IMR-90 (cell line): ENCODE measurements around the gene MCM8. TPM values are rescaled to one million over a fixed set of nuclear protein-coding genes. Genes with fewer than 3 reads are reported as not detected.

Experiments used
- ATAC-seq: fragments of 200-7000 bp; cut with Tn5 transposase; 2 replicates; pipeline ENCODE4 v1.9.1; 2020; ENCODE audit warnings: low read depth, mild to moderate bottlenecking, moderate library complexity
- Bru-seq: library from RNA; stranded (reverse); fragments of 400-500 nt; gene quantifications from one replicate; lab custom pipeline; 2021; lab: Mats Ljungman, UMichigan
- BruChase-seq, 2 experiments: library from RNA; stranded (reverse); fragments of 400-500 nt; gene quantifications; one replicate each; lab custom pipeline; 2021; lab: Mats Ljungman, UMichigan
- BruUV-seq: library from RNA; stranded (reverse); fragments of 400-500 nt; replicated peaks from 2 replicates; lab custom pipeline; 2021; lab: Mats Ljungman, UMichigan
- CTCF ChIA-PET: fragments of 300-600 bp; formaldehyde crosslinking; extraction: SDS; loops from one replicate; lab custom pipeline; 2021; ENCODE audit warnings: antibody characterized with exemption; lab: Yijun Ruan, JAX
- POLR2A ChIA-PET: fragments of 300-600 bp; sonication (Branson Sonifier 250); formaldehyde crosslinking; loops from one replicate; lab custom pipeline; 2022; ENCODE audit warnings: antibody characterized with exemption; ENCODE audit not compliant: unreplicated experiment; lab: Charles Lee
- DNase-seq: peaks from one replicate; pipeline ENCODE4 v3.0.0; 2013
- H2AFZ ChIP-seq: replicated peaks from 2 replicates; pipeline ENCODE3; 2013; ENCODE audit warnings: low read length, mild to moderate bottlenecking; ENCODE audit not compliant: poor library complexity
- H2AK5ac ChIP-seq: 2 replicates; pipeline ENCODE4 v1.6.1; 2013; ENCODE audit warnings: low read depth, low read length, inconsistent platforms
- H2AK9ac ChIP-seq: replicated peaks from 2 replicates; pipeline ENCODE3; 2013; ENCODE audit warnings: mild to moderate bottlenecking, low read depth, low read length, moderate library complexity; ENCODE audit not compliant: poor library complexity
- H2BK120ac ChIP-seq: 2 replicates; pipeline ENCODE4 v1.6.1; 2013; ENCODE audit warnings: low read depth, low read length, inconsistent platforms
- H2BK15ac ChIP-seq: 3 replicates; pipeline ENCODE4 v1.6.1; 2013; ENCODE audit warnings: low read depth, low read length, inconsistent platforms
- H2BK20ac ChIP-seq: 2 replicates; pipeline ENCODE4 v1.6.1; 2013; ENCODE audit warnings: low read depth, mild to moderate bottlenecking, inconsistent platforms, low read length, moderate library complexity
- H2BK5ac ChIP-seq: 2 replicates; pipeline ENCODE4 v1.6.1; 2013; ENCODE audit warnings: mild to moderate bottlenecking, low read depth, low read length, inconsistent platforms; ENCODE audit not compliant: poor library complexity, severe bottlenecking
- H3K14ac ChIP-seq: replicated peaks from 2 replicates; pipeline ENCODE4 v1.6.1; 2013; ENCODE audit warnings: low read depth, low read length, inconsistent platforms
- H3K18ac ChIP-seq: 2 replicates; pipeline ENCODE4 v1.6.1; 2013; ENCODE audit warnings: low read depth, low read length, control low read depth
- H3K23ac ChIP-seq: 2 replicates; pipeline ENCODE4 v1.6.1; 2013; ENCODE audit warnings: low read depth, low read length, inconsistent platforms
- H3K27ac ChIP-seq: 2 replicates; pipeline ENCODE4 v1.5.1; 2013; ENCODE audit warnings: mild to moderate bottlenecking, control low read depth, low read length; ENCODE audit not compliant: insufficient read depth
- H3K27me3 ChIP-seq: 2 replicates; pipeline ENCODE4 v1.6.1; 2013; ENCODE audit warnings: low read length; ENCODE audit not compliant: control insufficient read depth, insufficient read depth
- H3K36me3 ChIP-seq: 2 replicates; pipeline ENCODE4 v1.6.1; 2013; ENCODE audit warnings: low read length, mixed read lengths; ENCODE audit not compliant: control insufficient read depth, insufficient read depth
- H3K4ac ChIP-seq: 2 replicates; pipeline ENCODE4 v1.6.1; 2013; ENCODE audit warnings: low read depth, low read length, inconsistent platforms
- H3K4me1 ChIP-seq: 2 replicates; pipeline ENCODE4 v1.6.1; 2013; ENCODE audit warnings: low read length, mixed read lengths; ENCODE audit not compliant: control insufficient read depth, insufficient read depth
- H3K4me2 ChIP-seq: 2 replicates; pipeline ENCODE4 v1.6.1; 2013; ENCODE audit warnings: low read depth, mild to moderate bottlenecking, control low read depth, low read length, moderate library complexity
- H3K4me3 ChIP-seq: 2 replicates; pipeline ENCODE4 v1.5.1; 2013; ENCODE audit warnings: low read depth, mild to moderate bottlenecking, control low read depth, low read length, moderate library complexity; ENCODE audit not compliant: insufficient read depth
- H3K56ac ChIP-seq: 2 replicates; pipeline ENCODE4 v1.6.1; 2013; ENCODE audit warnings: low read length, inconsistent platforms; ENCODE audit not compliant: insufficient read depth; ENCODE audit errors: extremely low read depth
- H3K79me1 ChIP-seq, 2 experiments: 2 replicates each; pipeline ENCODE4 v1.6.1; 2013; ENCODE audit warnings: low read length in 2 of 2, inconsistent platforms in 1 of 2, low read depth in 1 of 2
- H3K9ac ChIP-seq: 2 replicates; pipeline ENCODE4 v1.6.1; 2013; ENCODE audit warnings: low read depth, low read length, control low read depth
- H3K9me1 ChIP-seq: 2 replicates; pipeline ENCODE4 v1.6.1; 2013; ENCODE audit warnings: low read length, inconsistent platforms; ENCODE audit not compliant: insufficient read depth
- H3K9me3 ChIP-seq: 2 replicates; pipeline ENCODE4 v1.6.1; 2013; ENCODE audit warnings: low read length; ENCODE audit not compliant: control insufficient read depth, insufficient read depth
- H4K20me1 ChIP-seq: 2 replicates; pipeline ENCODE4 v1.6.1; 2013; ENCODE audit warnings: low read length, inconsistent platforms; ENCODE audit not compliant: insufficient read depth
- H4K5ac ChIP-seq: 2 replicates; pipeline ENCODE4 v1.6.1; 2013; ENCODE audit warnings: mild to moderate bottlenecking, low read depth, low read length, control low read depth
- H4K8ac ChIP-seq, 2 experiments: 2 replicates each; pipeline ENCODE4 v1.6.1; 2013; ENCODE audit warnings: low read depth in 2 of 2, low read length in 2 of 2, control low read depth in 1 of 2, inconsistent platforms in 1 of 2
- H4K91ac ChIP-seq: 2 replicates; pipeline ENCODE4 v1.6.1; 2013; ENCODE audit warnings: low read depth, low read length, inconsistent platforms; ENCODE audit not compliant: insufficient read depth
- CEBPB ChIP-seq: IDR thresholded peaks from 2 replicates; pipeline ENCODE4 v1.6.1; 2012; ENCODE audit warnings: low read depth, low read length, improper control_type of control experiment
- CHD1 ChIP-seq: IDR thresholded peaks from 2 replicates; pipeline ENCODE4 v1.6.1; 2012; ENCODE audit warnings: low read depth, low read length, improper control_type of control experiment
- FOS ChIP-seq: fragments of 150-350 bp; IDR thresholded peaks from 2 replicates; pipeline ENCODE4 v1.6.1; 2016; ENCODE audit warnings: low read depth, low read length
- MAZ ChIP-seq: IDR thresholded peaks from 2 replicates; pipeline ENCODE4 v1.6.1; 2012; ENCODE audit warnings: low read depth, mild to moderate bottlenecking, low read length, improper control_type of control experiment, moderate library complexity, borderline replicate concordance
- MXI1 ChIP-seq: IDR thresholded peaks from 2 replicates; pipeline ENCODE4 v1.6.1; 2012; ENCODE audit warnings: low read depth, mild to moderate bottlenecking, low read length, moderate library complexity, borderline replicate concordance
- NFE2L2 ChIP-seq: fragments of 150-350 bp; IDR thresholded peaks from 2 replicates; pipeline ENCODE4 v1.6.1; 2016; ENCODE audit warnings: low read depth, mild to moderate bottlenecking, low read length
- POLR2A ChIP-seq: IDR thresholded peaks from 2 replicates; pipeline ENCODE4 v1.6.1; 2012; ENCODE audit warnings: mild to moderate bottlenecking, low read depth, low read length
- RAD21 ChIP-seq: IDR thresholded peaks from 2 replicates; pipeline ENCODE4 v1.6.1; 2012; ENCODE audit warnings: low read length, improper control_type of control experiment
- RCOR1 ChIP-seq: IDR thresholded peaks from 2 replicates; pipeline ENCODE4 v1.6.1; 2012; ENCODE audit warnings: mild to moderate bottlenecking, low read length, improper control_type of control experiment; ENCODE audit not compliant: insufficient replicate concordance
- RFX5 ChIP-seq: IDR thresholded peaks from 2 replicates; pipeline ENCODE4 v1.8.0; 2012; ENCODE audit warnings: low read depth, mild to moderate bottlenecking, low read length, moderate library complexity
- SMC3 ChIP-seq: fragments of 150-350 bp; IDR thresholded peaks from 2 replicates; pipeline ENCODE4 v1.6.1; 2016; ENCODE audit warnings: low read depth, mild to moderate bottlenecking, antibody characterized with exemption, low read length, moderate library complexity
- USF2 ChIP-seq: fragments of 150-350 bp; IDR thresholded peaks from 2 replicates; pipeline ENCODE4 v1.6.1; 2017; ENCODE audit warnings: mild to moderate bottlenecking, antibody characterized with exemption, low read length, low read depth
- WGBS, 2 experiments: methylation state at CpG; one replicate each; pipeline versions ENCODE4 v1.1.5 to v1.1.7; 2013; ENCODE audit warnings: missing lambda C conversion rate in 2 of 2; ENCODE audit not compliant: insufficient read length in 1 of 2; ENCODE audit errors: extremely low coverage in 2 of 2; 5-methylcytosine and 5-hydroxymethylcytosine counted together
- dilution Hi-C: fragments of 300-500 bp; cut with HindIII; formaldehyde crosslinking; loops from one replicate; pipeline ENCODE4 v1.14.3; 2018; ENCODE audit warnings: low sequenced_read_pairs; ENCODE audit not compliant: unreplicated experiment
- in situ Hi-C: fragments of 300-500 bp; cut with MboI; formaldehyde crosslinking; loops from 3 replicates; pipeline ENCODE4 v1.14.3; 2019; ENCODE audit warnings: low sequenced_read_pairs, inconsistent platforms, mixed read lengths
- intact Hi-C: fragments of 100-400 bp; cut with micrococcal nuclease; formaldehyde crosslinking; loops from 2 replicates; pipeline ENCODE4 v1.10.0; 2022
- long read RNA-seq: library from polyadenylated mRNA; unstranded; transcript quantifications from one replicate; pipeline ENCODE4 v2.0.0, GENCODE V29; 2021; ENCODE audit not compliant: unreplicated experiment
- polyA plus RNA-seq, 3 experiments: library from polyadenylated mRNA; depleted of rRNA; stranded (reverse); fragments of >200 nt; gene quantifications; 2 replicates each; pipeline ENCODE4 v1.2.3, GENCODE V29; 2012; ENCODE audit warnings: low replicate concordance in 1 of 3
- total RNA-seq: library from RNA; depleted of rRNA; stranded (reverse); fragments of >200 nt; gene quantifications from 2 replicates; pipeline ENCODE4 v1.2.3, GENCODE V29; 2012; rRNA removed
- TF ChIP-seq, protein P1 (sequence below): fragments of 150-350 bp; IDR thresholded peaks from 2 replicates; pipeline ENCODE4 v1.6.1; 2016; ENCODE audit warnings: low read depth, mild to moderate bottlenecking, low read length, moderate library complexity, borderline replicate concordance

MCM8 gene
- total RNA-seq = 11.5 and 13.9 TPM in 2 replicates
- 3.1 and 4.2 TPM in 2 replicates for polyA plus RNA-seq (2012; rRNA removed)
- 0.37 and 0.93 TPM in 2 replicates for polyA plus RNA-seq (2012; cell fraction: cytosol; rRNA removed)
- polyA plus RNA-seq (2012; cell fraction: nucleus; rRNA removed; ENCODE audit: low replicate concordance) = 0.54 and 2.5 TPM in 2 replicates
- percentile 58 among the genes with signal in this experiment for Bru-seq, nascent RNA
- BruChase-seq, experiment 1, labeled RNA remaining after a 6-hour chase = percentile 62 among the genes with signal in this experiment
- percentile 57 among the genes with signal in this experiment for BruChase-seq, experiment 2, labeled RNA remaining after a 2-hour chase
- long read RNA-seq, partial matches to known transcripts = 0 of 2 reads
- long read RNA-seq, other reads (novel, unspliced or antisense) = 1 of 2 reads

GRCh38 chr20:5950271-5951031 is at the start of gene MCM8, which contains the start of gene TRMT6:
MCM8 (plus strand) TSS chr20:5950652; CDS start chr20:5952016, 1,364 bp downstream.
TRMT6 (minus strand) TSS chr20:5950533; CDS start chr20:5950405, 128 bp downstream.
- H2BK15ac ChIP-seq = no peak within 1 kb of the TSS
- no TSS peak for BruUV-seq
- no peak for TF ChIP-seq FOS
- TF ChIP-seq CEBPB = 0 out of 2 replicates have a peak, but pooled peaks have one; percentile 14
- TF ChIP-seq SMC3 = no peak
- peak; percentile 62; the same call in 1 of the 2 replicates for TF ChIP-seq MAZ
- TF ChIP-seq POLR2A = peak; percentile 59; the same call in 1 of the 2 replicates
- TF ChIP-seq RFX5 = no peak
- peak; percentile 99 for TF ChIP-seq MXI1
- peak; percentile 91 for TF ChIP-seq USF2
- TF ChIP-seq CHD1 = no peak
- TF ChIP-seq NFE2L2 = no peak
- TF ChIP-seq, protein P1, sequence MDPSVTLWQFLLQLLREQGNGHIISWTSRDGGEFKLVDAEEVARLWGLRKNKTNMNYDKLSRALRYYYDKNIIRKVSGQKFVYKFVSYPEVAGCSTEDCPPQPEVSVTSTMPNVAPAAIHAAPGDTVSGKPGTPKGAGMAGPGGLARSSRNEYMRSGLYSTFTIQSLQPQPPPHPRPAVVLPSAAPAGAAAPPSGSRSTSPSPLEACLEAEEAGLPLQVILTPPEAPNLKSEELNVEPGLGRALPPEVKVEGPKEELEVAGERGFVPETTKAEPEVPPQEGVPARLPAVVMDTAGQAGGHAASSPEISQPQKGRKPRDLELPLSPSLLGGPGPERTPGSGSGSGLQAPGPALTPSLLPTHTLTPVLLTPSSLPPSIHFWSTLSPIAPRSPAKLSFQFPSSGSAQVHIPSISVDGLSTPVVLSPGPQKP = no peak
- no peak for TF ChIP-seq RAD21
- TF ChIP-seq RCOR1 = no peak

More at GRCh38 chr20:5950271-5951031, at the start of gene MCM8, which contains the start of gene TRMT6:
- Histone ChIP-seq H3K4ac (peak within 1 kb of the TSS; percentile 58), H4K5ac (peak within 1 kb of the TSS; percentile 47; the same call in 1 of the 2 replicates), H2AK5ac (no peak within 1 kb of the TSS; the same call in 1 of the 2 replicates), H3K27me3 (no peaks in the 10 kb centered on the region), H2BK20ac (no peak within 1 kb of the TSS), H3K9ac (peak within 1 kb of the TSS; percentile 66), H2BK5ac (peak within 1 kb of the TSS; percentile 6), H4K91ac (peak within 1 kb of the TSS; percentile 50; the same call in 1 of the 2 replicates), H2AK9ac (peak within 1 kb of the TSS; percentile 57), H2AFZ (peak within 1 kb of the TSS; percentile 98), H3K23ac (peak within 1 kb of the TSS; percentile 79; the same call in 1 of the 2 replicates), H3K36me3 (peaks cover 5% of the 10 kb centered on the region; the same call in 1 of the 2 replicates), H3K9me1 (0 out of 2 replicates have a peak, but pooled peaks cover 3% of the 10 kb centered on the region), H3K79me1 (peaks cover 20 to 34% of the 10 kb centered on the region in 2 experiments), H3K4me3 (peak within 1 kb of the TSS; percentile 65), H3K18ac (no peak within 1 kb of the TSS), H3K4me2 (peak within 1 kb of the TSS; percentile 95), H3K9me3 (no peaks in the 10 kb centered on the region), H4K20me1 (no peaks in the 10 kb centered on the region), H3K27ac (peak within 1 kb of the TSS; percentile 61), H3K56ac (peak within 1 kb of the TSS; percentile 54), H3K4me1 (no peaks in the 10 kb centered on the region), H2BK120ac (peak within 1 kb of the TSS; percentile 25; the same call in 1 of the 2 replicates), H3K14ac (peak within 1 kb of the TSS; percentile 56), H4K8ac (peak within 1 kb of the TSS; percentile 44 to 92)
- 1% methylated on average over 40 of the region's 61 CpGs; no CpG with 5 or more reads in 1 of the 2 experiments for WGBS, 2 experiments
- CTCF ChIA-PET = interaction anchor here (0.8 kb wide), 1 partner anchor 422 kb away, joined by 3 read pairs; no protein-coding TSS in a partner anchor
- POLR2A ChIA-PET = interaction anchor here (0.6 kb wide), 2 partner anchors 27 to 114 kb away, joined by 3 to 6 read pairs; no protein-coding TSS in a partner anchor
- dilution Hi-C loops = no loop called here
- DNase-seq = peak; percentile 94
- intact Hi-C loops = loop anchor here (1.0 to 2.0 kb wide), 3 partner anchors 52 to 421 kb away; no protein-coding TSS in a partner anchor
- peak; percentile 99 for ATAC-seq
- in situ Hi-C loops = loop anchor here (25.0 kb wide), 1 partner anchor 413 kb away; no protein-coding TSS in a partner anchor
